ENCODE results near the gene NCSTN.
"Not testable (repeated sequence)": the region's sequence is repeated elsewhere in the genome, so short reads cannot be mapped to it uniquely, and the experiment has no call there.

NCSTN gene

DNA sequence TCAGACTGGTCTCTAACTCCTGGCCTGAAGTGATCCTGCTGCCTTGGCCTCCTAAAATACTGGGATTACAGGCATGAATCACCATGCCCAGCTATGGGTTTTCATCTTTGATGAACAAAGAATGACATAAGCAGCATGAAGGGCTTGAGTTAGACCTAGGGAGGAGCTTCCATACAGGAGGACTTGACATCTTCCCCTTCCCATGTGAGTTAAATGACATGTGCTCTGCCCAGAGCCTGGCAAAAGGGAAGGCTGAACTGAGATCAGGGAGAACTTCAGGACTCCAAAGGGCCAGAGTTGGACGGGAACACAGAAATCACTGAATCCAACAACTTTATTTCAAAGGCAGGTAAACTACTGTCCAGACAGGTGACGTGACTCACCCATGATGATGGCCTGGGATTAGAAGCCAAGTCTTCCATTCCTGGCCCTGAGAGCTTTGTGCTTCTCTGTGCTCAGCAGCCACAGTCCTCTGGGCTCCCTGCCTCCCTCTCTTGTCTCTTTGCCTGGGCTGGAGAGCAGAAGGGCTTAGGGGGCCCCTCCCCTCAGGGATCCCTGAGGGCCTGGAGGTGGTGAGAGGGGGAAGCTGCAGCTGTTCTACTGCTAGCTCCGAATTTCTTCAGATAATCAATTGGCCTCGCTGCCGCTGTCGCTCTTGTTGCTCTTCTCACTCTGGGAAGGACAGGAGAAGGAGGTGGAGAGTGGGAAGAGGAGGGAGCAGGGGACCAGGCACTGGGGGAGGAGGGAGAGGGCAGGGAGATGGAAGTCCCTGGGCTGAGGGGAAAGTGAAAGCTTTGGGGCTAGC, 31.3 kb downstream of the NCSTN start:
- peak; percentile 77 for DNase-seq

DNA sequence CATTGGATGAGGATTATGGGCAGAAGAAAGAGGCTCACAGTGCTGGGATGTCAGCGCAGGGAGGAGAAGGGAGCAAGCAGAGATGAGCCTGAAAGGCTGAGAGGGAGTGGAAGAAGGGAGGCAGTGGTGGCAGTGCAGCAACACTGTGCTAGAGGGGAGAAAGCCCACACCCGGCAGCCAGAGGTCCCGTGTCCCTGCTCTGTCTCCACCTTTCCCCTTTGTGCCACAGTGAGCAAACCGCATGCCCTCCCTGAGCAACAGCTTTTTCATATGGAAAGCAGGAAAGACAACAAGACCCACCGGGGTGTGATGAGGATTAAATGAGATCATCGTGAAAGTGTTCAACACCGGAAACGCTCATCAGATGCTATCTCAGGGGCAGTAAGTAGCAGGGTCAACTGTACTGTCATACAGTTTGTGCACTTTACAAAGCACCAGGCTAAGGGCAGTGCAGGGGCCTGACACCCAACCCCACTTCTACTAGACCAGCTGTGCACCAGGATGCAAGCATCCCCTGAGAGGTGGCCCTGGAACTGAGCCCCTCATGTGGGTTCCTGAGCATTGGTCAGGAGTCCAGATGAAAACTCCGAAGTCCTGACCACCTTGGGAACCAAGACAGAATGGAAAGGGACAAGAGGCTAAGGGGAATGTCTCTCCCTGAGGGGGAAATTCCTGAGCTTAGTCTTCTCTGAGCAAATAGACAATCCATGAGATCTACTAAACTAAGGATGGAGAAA, 32.8 kb downstream of the NCSTN start:
- no peak for DNase-seq

DNA sequence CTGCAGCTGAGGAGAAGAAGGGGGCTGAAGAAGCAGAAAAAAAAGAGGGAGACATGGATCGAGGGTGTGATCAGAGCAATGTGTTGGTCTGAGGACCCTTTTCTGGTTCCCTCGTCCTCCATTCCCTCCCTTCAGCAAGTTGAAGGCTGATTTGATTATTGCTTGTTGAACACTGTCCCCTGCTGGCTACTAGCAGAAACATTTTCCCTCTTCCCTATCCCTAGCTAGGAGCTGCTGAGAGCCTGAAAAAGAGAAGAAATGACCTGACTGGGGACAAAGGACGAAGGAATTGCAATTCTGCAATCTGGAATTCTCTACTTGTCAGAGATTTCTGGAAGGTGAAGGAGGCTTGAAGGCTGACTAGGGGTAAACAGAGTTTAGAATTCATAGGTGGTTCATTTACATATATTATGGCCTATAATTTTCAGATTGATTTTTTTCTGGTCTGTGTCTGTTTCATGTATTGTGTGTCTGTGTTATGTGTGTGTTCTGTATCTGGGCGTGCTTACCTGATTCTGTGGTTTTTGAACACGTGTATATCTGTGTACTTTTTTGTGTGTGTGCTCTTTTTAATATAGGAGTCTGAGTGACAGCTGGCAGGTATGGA, 33.4 kb downstream of the NCSTN start:
- DNase-seq, result peak; percentile 51

DNA sequence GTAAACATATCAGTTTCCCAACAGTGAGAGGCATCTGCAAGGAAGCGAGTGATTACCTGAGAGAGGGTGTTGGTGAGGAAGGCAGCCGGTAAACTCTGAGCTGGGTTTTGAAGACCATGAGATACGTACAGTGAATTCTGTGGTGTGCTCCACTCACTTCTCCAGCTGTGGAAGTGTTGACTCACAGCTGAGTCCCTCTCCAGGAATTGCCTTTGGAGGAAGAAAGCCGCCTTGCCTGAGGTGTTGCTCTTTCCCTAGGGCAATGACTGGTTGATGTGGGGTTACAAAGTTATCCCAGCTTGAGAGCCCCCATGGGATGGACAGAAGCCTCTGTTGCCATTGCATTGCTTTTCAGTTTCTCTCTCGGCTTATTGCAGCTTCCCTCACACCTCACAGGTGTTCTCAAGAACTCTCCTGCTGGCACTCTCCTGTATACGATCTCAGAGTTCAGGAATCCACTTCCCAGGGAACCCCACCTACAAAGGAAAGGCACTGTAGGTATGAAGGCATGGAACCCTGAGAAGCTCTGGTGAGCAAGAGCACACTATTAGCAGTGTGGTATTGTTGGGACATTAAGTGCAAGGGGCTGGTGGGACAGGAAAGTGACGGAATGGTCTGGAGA, 34.5 kb downstream of the NCSTN start:
- DNase-seq, result no peak

DNA sequence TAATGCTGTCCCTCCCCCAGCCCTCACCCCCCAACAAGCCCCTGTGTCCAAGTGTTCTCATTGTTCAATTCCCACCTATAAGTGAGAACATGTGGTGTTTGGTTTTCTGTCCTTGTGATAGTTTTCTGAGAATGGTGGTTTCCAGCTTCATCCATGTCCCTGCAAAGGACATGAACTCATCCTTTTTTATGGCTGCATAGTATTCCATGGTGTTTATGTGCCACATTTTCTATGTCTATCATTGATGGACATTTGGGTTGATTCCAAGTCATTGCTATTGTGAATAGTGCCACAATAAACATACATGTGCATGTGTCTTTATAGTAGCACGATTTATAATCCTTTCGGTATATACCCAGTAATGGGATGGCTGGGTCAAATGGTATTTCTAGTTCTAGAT, 41.6 kb downstream of the NCSTN start:
- not testable (repeated sequence) for DNase-seq

DNA sequence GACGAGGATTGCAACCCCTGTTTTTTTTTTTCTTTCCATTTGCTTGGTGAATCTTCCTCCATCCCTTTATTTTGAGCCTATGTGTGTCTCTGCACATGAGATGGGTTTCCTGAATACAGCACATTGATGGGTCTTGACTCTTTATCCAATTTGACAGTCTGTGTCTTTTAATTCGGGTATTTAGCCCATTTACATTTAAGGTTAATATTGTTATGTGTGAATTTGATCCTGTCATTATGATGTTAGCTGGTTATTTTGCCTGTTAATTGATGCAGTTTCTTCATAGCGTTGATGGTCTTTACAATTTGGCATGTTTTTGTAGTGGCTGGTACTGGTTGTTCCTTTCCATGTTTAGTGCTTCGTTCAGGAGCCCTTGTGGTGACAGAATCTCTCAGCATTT, 45.2 kb downstream of the NCSTN start:
- not testable (repeated sequence) for DNase-seq

DNA sequence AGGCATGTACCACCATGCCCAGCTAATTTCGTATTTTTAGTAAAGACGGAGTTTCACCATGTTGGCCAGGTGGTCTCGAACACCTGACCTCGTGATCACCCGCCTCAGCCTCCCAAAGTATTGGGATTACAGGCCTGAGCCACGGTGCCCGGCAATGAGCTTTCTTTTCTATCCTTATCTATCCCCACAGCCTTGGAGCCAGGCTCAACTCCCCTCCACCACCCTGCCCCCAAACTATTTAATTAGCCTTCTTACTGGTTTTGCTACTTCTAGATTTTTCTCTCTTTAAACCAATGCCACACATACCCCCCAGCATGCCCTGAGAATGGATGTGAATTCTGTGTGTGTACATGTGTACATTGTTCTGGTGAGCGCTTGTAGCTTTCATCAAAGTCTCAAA, 51.5 kb downstream of the NCSTN start:
- no peak for DNase-seq

DNA sequence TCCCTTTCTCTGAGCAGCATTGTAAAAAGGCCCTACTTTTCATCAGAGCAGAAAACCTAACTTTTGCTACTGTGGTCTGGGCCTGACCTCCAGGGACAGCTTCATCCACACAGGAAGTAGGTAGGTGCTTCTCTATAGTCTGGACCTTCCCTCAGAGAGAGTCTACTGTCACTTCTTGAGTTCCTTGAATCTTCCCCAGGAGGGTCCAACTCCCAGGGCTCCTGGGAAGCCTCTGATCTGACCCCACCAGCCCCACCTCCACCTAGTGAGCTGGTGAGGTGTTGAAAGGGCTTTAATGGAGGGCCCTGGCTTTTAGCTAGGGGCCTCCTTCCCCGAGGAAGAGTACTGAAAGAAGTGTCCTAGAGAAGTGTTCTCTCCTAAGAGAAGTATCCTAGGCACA, 54.5 kb downstream of the NCSTN start:
- no peak for DNase-seq

DNA sequence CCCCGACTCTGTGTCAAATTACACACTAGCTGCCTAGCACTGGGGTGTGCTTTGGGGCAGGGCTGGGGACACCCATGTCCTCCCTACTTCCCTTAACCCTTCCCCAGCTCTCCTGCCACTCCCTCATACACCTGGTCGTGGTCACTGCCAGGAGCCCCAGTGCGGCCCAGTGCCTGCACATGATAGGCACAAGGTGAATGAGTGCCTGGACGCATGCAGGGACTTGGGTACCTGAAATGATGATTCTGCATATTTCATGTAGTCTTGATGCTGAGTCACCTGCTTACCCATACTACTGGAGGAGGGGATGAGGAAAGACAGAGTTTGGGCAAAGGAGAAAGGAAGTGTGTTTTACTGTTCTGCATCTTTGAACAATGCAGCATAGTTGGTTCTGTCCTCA, 55.6 kb downstream of the NCSTN start:
- no peak for DNase-seq

DNA sequence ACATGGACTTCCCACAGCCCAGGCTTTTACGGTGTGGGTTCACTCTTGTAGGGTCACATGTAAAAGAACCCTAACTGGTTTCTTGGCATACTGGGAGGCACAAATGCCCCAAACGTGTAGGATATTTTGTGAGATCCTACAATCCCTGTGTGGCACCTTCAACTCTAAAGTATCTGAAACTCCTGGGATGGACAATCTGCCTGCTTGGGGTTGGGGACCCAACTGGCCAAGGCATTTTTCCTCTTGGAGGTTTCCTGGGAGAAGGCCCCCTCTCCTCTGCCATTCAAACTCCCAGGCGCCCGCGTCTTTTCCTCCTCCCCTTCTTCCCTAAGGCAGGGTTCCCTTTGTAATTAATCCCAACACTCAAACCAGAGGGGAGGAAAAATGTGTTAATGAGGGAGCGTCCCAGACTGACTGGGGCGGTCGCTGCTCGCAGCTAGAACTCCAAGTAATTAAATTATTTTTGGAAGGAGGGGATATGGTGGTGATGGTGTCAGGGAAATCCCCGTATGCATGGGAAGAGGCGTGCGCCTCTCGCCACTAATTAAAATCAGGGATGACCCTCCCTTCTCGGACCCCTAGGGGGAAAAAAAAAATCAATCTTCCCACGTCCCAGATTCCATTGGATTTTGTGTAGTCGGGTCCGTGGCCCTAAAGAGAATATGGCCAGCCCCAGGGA, 56.5 kb downstream of the NCSTN start:
- DNase-seq, result no peak

DNA sequence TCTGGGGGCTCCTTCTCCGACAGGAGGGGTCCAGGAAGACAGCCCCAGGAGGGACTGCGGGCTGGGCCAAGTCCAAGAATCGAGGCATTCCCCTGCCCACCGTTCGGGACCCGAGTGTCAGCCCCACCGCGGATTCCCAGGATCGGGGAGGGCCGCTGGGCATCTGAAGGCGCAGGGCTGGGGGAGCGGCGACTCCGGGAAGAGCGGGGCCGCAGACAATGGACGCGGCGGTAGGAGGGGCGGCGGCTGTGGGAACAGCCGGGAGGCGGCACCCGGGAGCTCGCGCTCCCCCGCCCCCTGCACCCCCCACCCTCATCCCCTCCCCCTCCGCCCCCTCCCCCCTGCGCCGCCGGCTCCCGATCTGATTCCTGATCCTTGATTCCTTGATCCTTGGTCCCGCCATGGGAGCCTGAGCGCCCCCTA, 57.1 kb downstream of the NCSTN start, which contains the start of gene VANGL2:
Gene VANGL2, plus strand, starts transcription at position 342 of the 423 bp plus-strand sequence. CDS start 15,274 bp downstream, outside the sequence.
- peak; percentile 74 for DNase-seq

DNA sequence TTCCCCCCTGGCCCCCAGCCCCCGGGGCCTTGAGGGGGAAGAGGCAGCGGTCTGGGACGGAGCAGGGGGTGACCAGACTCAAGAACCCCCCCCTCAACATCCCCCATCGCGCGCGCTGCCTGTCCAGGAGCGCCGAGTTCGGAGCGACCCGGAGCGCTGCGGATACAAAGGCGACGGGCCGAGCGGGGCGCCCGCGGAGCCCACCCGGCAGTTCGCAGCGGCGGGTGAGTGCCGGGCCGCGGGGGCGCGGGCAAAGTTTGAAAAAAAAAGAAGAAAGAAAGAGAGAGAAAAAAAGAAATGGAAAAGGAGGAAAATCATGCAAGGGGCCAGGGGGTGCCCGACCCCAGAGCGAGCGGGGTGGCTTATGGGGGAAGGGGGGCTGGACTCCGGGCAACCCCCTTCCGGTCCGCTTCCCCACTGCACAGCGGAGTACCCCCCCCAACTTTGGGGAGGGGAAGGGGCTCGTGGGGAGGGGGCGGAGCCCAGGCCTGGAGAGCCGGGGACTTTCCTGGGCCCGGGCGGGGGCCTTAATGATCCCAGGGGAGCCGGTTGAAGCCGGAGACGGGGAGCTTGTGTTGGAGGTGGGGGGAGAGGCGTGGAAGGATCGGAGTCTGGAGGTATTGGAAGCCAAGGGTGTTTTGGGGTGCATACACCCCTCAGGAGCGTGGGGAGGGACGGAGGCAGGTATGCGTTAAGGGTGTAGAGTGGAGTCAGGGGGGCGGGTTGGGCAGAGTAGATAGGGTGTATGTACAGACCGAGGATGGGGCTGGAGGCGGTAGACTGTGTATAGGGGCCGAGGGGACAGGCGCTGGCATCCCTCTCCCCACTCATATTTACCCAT, 57.7 kb downstream of the NCSTN start:
- DNase-seq, result peak; percentile 49

DNA sequence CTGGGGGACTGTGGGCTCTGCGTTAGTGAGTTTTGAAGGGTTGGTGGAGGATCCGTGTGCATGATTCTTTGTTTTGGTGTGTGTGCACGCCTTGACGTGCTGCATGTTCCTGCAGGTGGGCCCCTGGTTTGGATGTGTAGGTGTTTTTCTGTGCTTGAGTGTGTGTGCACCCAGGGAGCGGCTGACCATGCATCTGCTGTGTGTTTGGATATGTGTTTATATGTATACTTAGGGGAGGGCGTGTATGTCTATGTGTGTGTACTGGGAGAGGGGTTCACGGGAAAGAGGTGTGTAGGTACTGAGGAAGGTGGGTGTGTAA, 58.3 kb downstream of the NCSTN start:
- no peak for DNase-seq

DNA sequence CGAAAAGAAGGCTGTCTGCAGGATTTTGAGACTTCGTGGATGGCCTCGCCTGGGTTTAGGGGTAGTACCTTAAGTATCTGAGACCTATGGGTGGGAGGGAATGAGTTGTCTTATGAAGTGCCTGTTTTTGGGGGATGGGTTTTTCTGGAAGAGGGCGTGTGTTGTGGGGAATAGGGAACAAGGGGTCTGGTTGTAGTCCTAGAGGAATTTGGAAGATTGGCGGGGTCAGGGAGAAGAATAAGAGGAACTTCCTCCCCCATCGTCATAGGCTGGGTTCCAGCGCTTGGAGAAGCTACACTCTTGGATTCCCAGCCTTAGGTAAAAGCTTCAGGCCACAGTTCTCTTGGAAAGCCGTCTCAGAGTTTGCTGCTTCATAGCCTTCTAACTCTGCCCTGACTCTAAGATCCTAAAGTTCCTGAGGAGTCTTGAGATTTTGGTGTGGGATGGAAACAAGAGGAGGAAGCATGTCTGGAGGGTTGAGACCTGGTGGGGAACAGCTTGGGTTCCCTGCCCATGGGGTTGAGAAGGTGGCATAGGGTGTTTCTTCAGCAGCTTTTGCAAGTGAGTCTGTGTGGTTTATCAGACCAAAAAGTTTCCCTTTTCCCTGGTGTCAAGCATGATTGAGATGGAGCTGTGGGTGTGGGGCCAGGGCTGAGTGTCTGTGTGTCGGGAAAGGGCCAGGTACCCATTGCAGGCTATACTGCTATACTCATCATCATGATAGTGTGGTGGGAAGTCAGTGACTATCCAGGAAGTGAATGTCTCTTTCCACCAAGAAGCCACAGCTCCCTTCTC, 59.0 kb downstream of the NCSTN start:
- DNase-seq, result no peak

DNA sequence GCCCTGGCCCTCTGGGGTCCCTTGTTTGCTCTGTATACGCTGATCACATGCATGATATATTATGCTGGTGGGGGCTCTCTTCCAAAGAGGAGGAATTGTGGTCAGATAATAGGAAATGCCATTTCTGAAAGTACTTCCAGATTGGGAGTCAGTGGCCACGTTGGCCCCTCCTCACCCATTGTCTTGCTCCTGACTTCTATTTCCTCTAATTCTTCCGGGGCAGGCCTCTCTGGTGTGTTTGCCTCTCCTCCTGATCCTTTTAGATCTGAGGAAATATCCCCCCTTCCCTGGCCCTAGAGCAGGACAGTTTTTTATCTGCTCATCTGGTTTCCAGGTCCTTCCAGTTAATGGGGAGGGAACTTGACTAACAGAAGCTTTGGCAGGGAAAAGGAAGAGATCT, 60.1 kb downstream of the NCSTN start:
- DNase-seq, result no peak

DNA sequence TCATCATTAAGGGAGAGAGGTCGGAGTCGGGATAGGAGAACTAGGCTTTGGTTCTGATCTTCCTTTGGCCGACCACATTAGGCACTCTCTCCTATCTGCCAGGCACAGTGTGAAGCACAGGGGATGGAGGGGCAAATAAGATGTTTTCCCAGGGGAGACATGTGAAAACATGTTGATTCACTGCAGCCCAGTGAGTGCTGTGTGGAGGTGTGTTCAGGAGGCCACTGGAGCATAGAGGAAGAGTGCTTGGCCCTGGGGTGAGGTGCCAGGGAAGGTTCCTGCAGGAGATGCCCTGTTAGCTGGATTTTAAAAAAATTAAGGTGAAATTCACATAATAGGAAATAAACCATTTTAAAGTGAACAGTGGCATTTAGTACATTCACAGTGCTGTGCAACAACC, 60.9 kb downstream of the NCSTN start:
- DNase-seq, result no peak

DNA sequence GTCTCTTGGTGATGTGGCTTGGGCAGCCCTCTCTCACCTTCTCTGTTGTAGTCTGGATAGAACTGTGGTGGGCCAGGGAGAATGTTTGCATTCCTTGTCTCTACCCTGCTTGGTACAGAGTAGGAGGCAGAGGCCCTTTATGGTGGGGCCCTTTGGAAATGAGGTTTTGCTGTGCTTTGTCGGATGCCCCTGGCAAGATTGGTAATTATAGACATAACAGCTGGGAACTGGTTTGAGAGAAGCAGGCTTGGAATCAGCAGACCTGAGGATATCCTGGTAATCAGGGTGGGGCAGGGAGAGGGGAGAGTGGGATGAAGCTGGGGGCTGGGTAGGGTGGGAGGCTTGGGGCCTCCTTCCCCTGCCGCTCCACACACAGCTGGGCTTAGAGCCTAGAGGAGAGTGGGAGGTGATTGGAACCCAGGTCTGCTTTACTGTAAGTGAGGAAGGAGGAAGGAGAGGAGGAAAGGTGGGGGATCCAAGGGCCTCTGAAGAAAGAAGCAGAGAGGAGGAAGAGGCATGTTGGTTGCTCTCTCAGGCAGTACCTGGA, 62.2 kb downstream of the NCSTN start:
- DNase-seq, result no peak

DNA sequence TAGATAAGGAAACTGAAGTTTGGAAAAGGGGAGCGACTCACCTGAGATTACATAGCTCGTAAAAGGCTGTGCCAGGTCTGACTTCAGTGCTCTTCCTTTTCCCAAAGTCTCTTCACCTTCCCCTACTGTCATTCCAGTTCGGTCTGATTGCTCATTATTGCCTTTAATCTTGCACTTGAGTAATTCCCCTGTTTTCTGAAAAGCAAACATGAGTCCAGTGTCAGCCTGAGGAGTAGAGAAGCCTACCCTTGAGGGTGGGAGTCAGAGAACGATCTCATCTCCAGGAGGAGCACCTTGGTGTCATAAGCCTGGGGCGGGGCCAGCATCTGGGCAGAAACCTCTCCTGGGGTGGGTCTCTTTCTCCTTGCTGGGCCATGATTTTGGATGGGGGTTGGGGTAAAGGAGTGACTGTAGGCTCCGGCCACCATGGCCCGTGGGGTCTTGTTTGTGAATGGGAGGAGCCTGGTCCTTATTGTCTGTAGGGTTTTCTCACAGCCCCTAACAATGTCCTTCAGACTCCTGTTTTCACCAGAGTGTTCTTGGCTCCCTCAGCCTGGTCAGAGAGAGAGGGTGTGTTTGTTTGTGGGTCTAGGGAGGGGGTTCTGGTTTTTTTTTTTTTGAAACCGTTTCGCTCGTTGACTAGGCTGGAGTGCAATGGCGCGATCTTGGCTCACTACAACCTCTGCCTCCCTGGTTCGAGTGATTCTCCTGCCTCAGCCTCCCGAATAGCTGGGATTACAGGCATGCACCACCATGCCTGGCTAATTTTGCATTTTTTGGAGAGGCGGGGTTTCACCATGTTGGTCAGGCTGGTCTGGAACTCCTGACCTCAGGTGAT, 63.2 kb downstream of the NCSTN start:
- DNase-seq, result no peak

DNA sequence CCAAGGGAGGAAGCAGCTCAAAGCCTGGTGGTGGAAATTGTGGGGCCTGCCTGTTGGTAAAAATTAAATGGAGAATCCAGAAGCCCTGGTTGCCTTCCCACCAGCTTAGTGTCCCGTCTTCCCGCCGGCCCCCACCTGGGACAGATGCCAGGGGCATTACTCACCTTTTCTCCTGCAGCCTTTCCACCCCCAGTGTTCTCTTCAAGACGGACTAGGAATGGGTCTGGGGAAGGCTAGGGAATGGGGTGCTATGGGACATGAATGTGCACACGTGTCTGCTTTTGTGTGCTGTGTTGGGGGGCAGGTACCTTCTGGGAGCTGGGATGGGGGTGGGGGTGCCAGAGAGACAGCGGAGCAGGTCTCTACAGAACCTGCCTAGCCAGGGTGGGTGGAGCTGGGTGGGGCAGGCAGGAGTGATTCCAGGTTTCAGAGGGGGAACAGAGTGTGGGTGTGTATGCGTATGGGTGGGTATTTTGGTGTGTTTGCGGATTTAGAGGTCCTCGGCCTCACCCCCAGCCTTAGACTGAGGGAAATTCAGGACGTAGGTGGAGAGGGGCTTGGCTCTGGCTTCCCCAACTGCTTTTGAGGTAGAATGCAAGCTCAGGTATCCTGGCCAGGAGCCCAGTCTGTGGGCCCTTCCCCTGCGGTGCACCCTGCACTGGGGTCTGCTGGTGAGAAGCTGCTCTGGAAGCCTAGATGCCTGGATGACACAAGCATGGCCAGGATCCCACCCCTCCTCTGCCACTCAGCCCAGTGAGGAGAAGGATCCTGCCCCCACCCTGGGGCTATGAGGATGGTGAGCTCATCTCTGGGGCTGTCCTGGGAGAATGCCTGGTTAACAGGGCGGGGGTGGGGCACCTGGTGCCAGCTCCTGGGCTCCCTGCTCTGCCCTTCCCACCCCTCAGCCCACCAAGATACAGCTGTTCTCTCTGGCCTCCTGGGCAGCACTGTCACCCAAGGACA, 64.9 kb downstream of the NCSTN start:
- no peak for DNase-seq
